K562 treated with DMSO at 1 percent for 48 hours (cell line): ENCODE measurements around the gene OR56B4. TPM values are rescaled to one million over a fixed set of nuclear protein-coding genes. Genes with fewer than 3 reads are reported as not detected.

Experiments used
- total RNA-seq: library from RNA; unstranded; fragments of 300-600 nt; gene quantifications from 2 replicates; pipeline ENCODE4 v1.2.3, GENCODE V29; 2022; ENCODE audit warnings: low replicate concordance; ENCODE audit errors: extremely low read depth

Gene OR56B4, protein sequence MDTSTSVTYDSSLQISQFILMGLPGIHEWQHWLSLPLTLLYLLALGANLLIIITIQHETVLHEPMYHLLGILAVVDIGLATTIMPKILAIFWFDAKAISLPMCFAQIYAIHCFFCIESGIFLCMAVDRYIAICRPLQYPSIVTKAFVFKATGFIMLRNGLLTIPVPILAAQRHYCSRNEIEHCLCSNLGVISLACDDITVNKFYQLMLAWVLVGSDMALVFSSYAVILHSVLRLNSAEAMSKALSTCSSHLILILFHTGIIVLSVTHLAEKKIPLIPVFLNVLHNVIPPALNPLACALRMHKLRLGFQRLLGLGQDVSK
- total RNA-seq, result not detected in 2 replicates

DNA sequence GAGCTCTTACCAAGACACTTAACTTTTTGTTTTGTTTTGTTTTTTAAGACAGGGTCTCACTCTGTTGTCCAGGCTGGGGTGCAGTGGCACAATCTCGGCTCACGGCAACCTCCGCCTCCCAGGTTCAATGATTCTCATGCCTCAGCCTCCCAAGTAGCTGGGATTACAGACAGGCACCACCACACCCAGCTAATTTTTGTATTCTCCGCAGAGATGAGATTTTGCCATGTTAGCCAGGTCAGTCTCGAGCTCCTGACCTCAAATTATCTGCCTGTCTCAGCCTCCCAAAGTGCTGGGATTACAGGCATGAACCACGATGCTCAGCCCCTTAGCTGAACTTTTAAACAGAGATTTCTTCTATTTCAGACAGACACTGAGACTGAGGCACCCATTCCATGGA lies at the start of gene OR56B4:
TSS of gene OR56B4 (plus strand) at position 301 of the 400 bp plus-strand sequence. CDS start at position 396, 95 bp downstream.

Other genes starting within 250 kb of the OR56B4 start
- not detected in 2 replicates for gene OR52E8, start 250.0 kb upstream of the OR56B4 start, total RNA-seq
- not detected in 2 replicates for gene OR52E4, start 227.1 kb upstream of the OR56B4 start, total RNA-seq
- gene OR52E5, start 214.5 kb upstream of the OR56B4 start, total RNA-seq, result not detected in 2 replicates
- not detected in 2 replicates for gene OR56A3, start 165.4 kb upstream of the OR56B4 start, total RNA-seq
- not detected in 2 replicates for gene OR56A5, start 139.2 kb upstream of the OR56B4 start, total RNA-seq
- not detected in 2 replicates for gene OR52L1, start 120.7 kb upstream of the OR56B4 start, total RNA-seq
- not detected in 2 replicates for gene OR56A4, start 100.7 kb upstream of the OR56B4 start, total RNA-seq
- gene OR56A1, start 76.9 kb upstream of the OR56B4 start, total RNA-seq, result not detected in 2 replicates
- not detected in 2 replicates for gene OR52B2, start 62.6 kb downstream of the OR56B4 start, total RNA-seq
- not detected in 2 replicates for gene OR52W1, start 91.5 kb downstream of the OR56B4 start, total RNA-seq
- not detected in 2 replicates for gene C11orf42, start 97.9 kb downstream of the OR56B4 start, total RNA-seq
- not detected in 2 replicates for gene FHIP1B, start 127.0 kb downstream of the OR56B4 start, total RNA-seq
- not detected in 2 replicates for gene CNGA4, start 131.4 kb downstream of the OR56B4 start, total RNA-seq
- not detected in 2 replicates for gene CCKBR, start 152.2 kb downstream of the OR56B4 start, total RNA-seq
- not detected in 2 replicates for gene CAVIN3, start 212.8 kb downstream of the OR56B4 start, total RNA-seq